DND-41 (cell line): ENCODE data around the gene SEC63.
"Not testable (repeated sequence)": the region's sequence is repeated elsewhere in the genome, so short reads cannot be mapped to it uniquely, and the experiment has no call there.

Experiments used
- ATAC-seq: fragments of 200-7000 bp; cut with Tn5 transposase; 3 replicates; pipeline ENCODE4 v1.9.1; 2021; ENCODE audit warnings: low read depth; ENCODE audit not compliant: insufficient read depth
- DNase-seq: peaks from one replicate; pipeline ENCODE4 v3.0.0-alpha.2; 2020
- H2AFZ ChIP-seq: 2 replicates; pipeline ENCODE4 v1.6.0; 2012; ENCODE audit warnings: low read depth, low read length
- H3K27ac ChIP-seq: 2 replicates; pipeline ENCODE4 v1.5.1; 2012; ENCODE audit warnings: low read length, inconsistent platforms
- H3K27me3 ChIP-seq: fragments of 200-600 bp; sonication (generic); 2 replicates; pipeline ENCODE4 v1.6.0; 2012; ENCODE audit warnings: low read length, mild to moderate bottlenecking, inconsistent platforms; ENCODE audit not compliant: insufficient read depth, poor library complexity
- H3K36me3 ChIP-seq: 2 replicates; pipeline ENCODE4 v1.5.1; 2012; ENCODE audit warnings: low read length, inconsistent platforms; ENCODE audit not compliant: insufficient read depth
- H3K4me1 ChIP-seq: 2 replicates; pipeline ENCODE4 v1.5.1; 2012; ENCODE audit warnings: mild to moderate bottlenecking, low read length; ENCODE audit not compliant: insufficient read depth
- H3K4me2 ChIP-seq: 2 replicates; pipeline ENCODE4 v1.6.0; 2012; ENCODE audit warnings: mild to moderate bottlenecking, moderate library complexity, low read length, inconsistent platforms; ENCODE audit not compliant: insufficient read depth
- H3K4me3 ChIP-seq, 2 experiments: fragments of 200-600 bp in 1 of 2; shearing (Covaris generic) in 1 of 2; 2 replicates each; pipeline ENCODE4 v1.5.1; 2012 to 2016; ENCODE audit warnings: inconsistent platforms in 2 of 2, low read length in 2 of 2, mild to moderate bottlenecking in 2 of 2, low read depth in 1 of 2, moderate library complexity in 1 of 2
- H3K79me2 ChIP-seq: 2 replicates; pipeline ENCODE4 v1.6.0; 2012; ENCODE audit warnings: low read length, inconsistent platforms; ENCODE audit not compliant: insufficient read depth
- H3K9ac ChIP-seq: 2 replicates; pipeline ENCODE4 v1.6.0; 2012; ENCODE audit warnings: low read depth, mild to moderate bottlenecking, inconsistent platforms, low read length, moderate library complexity
- H3K9me3 ChIP-seq: 2 replicates; pipeline ENCODE4 v1.5.1; 2012; ENCODE audit warnings: low read length, moderate library complexity, mild to moderate bottlenecking, inconsistent platforms; ENCODE audit not compliant: insufficient read depth, severe bottlenecking
- H4K20me1 ChIP-seq: 2 replicates; pipeline ENCODE4 v1.6.0; 2012; ENCODE audit warnings: low read length; ENCODE audit not compliant: insufficient read depth
- EZH2 ChIP-seq: IDR thresholded peaks from 3 replicates; pipeline ENCODE4 v1.6.1; 2012; ENCODE audit warnings: borderline replicate concordance, low read depth, mild to moderate bottlenecking, moderate library complexity, low read length, inconsistent platforms; ENCODE audit not compliant: severe bottlenecking
- TF ChIP-seq, protein P1 (sequence below): IDR thresholded peaks from 2 replicates; pipeline ENCODE4 v1.5.1; 2012; ENCODE audit warnings: borderline replicate concordance, low read length, moderate library complexity, mild to moderate bottlenecking; ENCODE audit not compliant: poor library complexity, severe bottlenecking; ENCODE audit errors: extremely low read depth

Gene SEC63

DNA sequence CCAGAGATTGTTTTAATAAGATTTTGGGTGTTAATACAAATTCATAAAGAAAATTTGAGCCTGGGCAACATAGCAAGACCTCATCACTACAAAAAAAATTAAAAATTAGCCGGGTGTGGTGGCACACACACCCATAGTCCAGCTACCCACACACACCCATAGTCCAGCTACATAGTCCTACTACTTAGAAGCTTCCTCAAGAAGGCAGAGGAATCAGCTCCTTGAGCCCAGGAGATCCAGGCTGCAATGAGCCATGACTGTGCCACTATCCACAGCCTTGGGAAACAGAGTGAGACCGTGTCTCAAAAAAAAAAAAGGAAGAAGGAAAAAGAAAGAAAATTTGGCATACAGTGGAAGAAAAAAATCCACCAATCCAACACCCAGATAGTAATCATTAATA lies 16.8 kb downstream of the SEC63 start:
- TF ChIP-seq, protein P1, sequence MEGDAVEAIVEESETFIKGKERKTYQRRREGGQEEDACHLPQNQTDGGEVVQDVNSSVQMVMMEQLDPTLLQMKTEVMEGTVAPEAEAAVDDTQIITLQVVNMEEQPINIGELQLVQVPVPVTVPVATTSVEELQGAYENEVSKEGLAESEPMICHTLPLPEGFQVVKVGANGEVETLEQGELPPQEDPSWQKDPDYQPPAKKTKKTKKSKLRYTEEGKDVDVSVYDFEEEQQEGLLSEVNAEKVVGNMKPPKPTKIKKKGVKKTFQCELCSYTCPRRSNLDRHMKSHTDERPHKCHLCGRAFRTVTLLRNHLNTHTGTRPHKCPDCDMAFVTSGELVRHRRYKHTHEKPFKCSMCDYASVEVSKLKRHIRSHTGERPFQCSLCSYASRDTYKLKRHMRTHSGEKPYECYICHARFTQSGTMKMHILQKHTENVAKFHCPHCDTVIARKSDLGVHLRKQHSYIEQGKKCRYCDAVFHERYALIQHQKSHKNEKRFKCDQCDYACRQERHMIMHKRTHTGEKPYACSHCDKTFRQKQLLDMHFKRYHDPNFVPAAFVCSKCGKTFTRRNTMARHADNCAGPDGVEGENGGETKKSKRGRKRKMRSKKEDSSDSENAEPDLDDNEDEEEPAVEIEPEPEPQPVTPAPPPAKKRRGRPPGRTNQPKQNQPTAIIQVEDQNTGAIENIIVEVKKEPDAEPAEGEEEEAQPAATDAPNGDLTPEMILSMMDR, result no peak
- TF ChIP-seq EZH2, result no peak
- no peaks in the 10 kb centered on the region for H3K9me3 ChIP-seq
- no peak overlapping the region for H2AFZ ChIP-seq
- H3K79me2 ChIP-seq, result peaks cover 94% of the 10 kb centered on the region
- H3K4me2 ChIP-seq, result no peak overlapping the region
- ATAC-seq (no peak), DNase-seq (no peak)
- peaks cover 58% of the 10 kb centered on the region for H4K20me1 ChIP-seq
- peaks cover 34% of the 10 kb centered on the region; the same call in 1 of the 2 replicates for H3K36me3 ChIP-seq
- H3K4me1 ChIP-seq, result peaks cover 12% of the 10 kb centered on the region
- no peak overlapping the region for H3K9ac ChIP-seq
- no peak overlapping the region for H3K4me3 ChIP-seq
- no peaks in the 10 kb centered on the region for H3K27me3 ChIP-seq
- no peak overlapping the region for H3K27ac ChIP-seq

DNA sequence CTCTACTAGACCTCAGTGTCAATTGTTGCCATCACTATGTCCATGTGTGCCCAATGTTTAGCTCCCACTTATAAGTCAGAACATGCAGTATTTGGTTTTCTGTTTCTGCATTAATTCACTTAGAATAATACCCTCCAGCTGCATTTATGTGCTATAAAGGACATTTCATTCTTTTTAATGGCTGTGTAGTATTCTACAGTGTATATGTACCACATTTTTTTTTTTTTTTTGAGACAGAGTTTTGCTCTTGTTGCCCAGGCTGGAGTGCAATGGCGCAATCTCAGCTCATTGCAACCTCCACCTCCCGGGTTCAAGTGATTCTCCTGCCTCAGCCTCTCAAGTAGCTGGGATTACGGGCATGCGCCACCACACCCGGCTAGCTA lies 21.1 kb downstream of the SEC63 start:
- not testable (repeated sequence) for DNase-seq, H3K4me2 ChIP-seq, H3K9ac ChIP-seq, H3K27ac ChIP-seq, ATAC-seq, H2AFZ ChIP-seq, H3K4me1 ChIP-seq, H3K4me3 ChIP-seq, H3K27me3 ChIP-seq, H3K9me3 ChIP-seq
- H3K79me2 ChIP-seq, result peaks cover 77% of the 10 kb centered on the region
- peaks cover 42% of the 10 kb centered on the region for H4K20me1 ChIP-seq
- H3K36me3 ChIP-seq, result peaks cover 36% of the 10 kb centered on the region

DNA sequence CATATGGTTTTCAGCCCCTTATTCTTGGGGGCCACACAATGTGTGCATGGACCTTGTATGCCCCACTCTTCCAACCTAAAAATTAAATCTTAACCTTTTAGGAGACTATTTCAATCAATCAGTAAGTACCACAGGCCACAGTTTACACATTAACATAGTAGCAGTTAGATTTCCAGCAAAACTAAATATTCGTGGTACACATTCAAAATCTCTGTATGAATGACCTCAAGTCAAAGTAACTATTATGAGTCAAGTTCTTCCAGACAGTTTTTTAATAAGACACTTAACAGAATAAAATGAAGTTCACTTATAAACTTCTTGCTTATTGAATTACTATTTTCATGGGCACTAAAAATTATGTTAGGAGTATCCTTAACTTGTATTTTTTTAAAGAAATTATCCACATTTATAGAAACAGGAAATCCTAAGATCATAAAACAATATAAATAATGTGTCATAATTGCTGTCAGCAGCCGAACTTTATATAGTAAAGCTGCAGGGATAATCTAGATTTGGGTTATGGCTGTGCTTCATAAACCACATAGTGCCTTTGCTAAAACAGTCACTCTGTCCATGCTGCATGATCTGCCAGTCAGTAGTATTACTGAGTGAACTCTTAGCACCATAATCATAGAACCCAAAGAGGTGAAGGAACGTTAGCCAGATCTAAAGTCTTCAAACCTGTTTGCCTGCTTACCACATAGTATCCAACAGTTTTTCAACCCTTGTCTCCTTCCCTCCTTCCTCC lies 21.7 kb downstream of the SEC63 start:
- Histone ChIP-seq H3K4me2 (no peak overlapping the region), H3K79me2 (peaks cover 77% of the 10 kb centered on the region), H3K9ac (no peak overlapping the region), H2AFZ (no peak overlapping the region), H3K36me3 (peaks cover 34% of the 10 kb centered on the region), H4K20me1 (peaks cover 40% of the 10 kb centered on the region), H3K9me3 (no peaks in the 10 kb centered on the region), H3K27me3 (no peaks in the 10 kb centered on the region), H3K27ac (no peak overlapping the region), H3K4me1 (no peaks in the 10 kb centered on the region), H3K4me3 (no peak overlapping the region)
- DNase-seq (no peak), ATAC-seq (no peak)
- TF ChIP-seq EZH2, result no peak
- TF ChIP-seq, protein P1, result no peak

DNA sequence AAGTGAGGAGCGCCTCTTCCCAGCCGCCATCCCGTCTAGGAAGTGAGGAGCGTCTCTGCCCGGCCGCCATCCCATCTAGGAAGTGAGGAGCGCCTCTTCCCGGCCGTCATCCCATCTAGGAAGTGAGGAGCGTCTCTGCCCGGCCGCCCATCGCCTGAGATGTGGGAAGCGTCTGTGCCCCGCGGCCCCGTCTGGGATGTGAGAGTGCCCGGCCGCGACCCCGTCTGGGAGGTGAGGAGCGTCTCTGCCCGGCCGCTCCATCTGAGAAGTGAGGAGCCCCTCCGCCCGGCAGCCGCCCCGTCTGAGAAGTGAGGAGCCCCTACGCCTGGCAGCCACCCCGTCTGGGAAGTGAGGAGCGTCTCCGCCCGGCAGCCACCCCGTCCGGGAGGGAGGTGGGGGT lies 23.8 kb downstream of the SEC63 start:
- peaks cover 20% of the 10 kb centered on the region; the same call in 1 of the 2 replicates for H4K20me1 ChIP-seq
- not testable (repeated sequence) for DNase-seq, H3K9ac ChIP-seq, H3K27ac ChIP-seq, H3K4me1 ChIP-seq, H3K4me3 ChIP-seq, ATAC-seq, H2AFZ ChIP-seq, H3K27me3 ChIP-seq, H3K4me2 ChIP-seq, H3K9me3 ChIP-seq
- peaks cover 75% of the 10 kb centered on the region for H3K79me2 ChIP-seq
- H3K36me3 ChIP-seq, result peaks cover 28% of the 10 kb centered on the region
